ENCODE measurements around the gene PTGS1.
"Not testable (repeated sequence)": the region's sequence is repeated elsewhere in the genome, so short reads cannot be mapped to it uniquely, and the experiment has no call there.

DNA sequence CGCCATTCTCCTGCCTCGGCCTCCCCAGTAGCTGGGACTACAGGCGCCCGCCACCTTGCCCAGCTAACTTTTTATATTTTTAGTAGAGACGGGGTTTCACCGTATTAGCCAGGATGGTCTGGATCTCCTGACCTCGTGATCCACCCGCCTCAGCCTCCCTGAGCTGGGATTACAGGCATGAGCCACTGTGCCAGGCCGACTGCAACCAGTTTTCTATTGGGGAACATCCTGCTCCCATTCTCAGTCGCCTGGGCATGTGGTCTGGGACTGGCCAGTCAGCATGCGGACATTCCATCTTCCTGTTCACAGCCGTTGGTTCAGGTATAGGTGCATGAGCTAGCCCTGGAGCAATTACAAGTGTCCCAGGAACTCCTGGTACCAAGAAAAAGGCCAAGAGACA lies 7.7 kb upstream of the PTGS1 start:
- TF ChIP-seq, protein P1, sequence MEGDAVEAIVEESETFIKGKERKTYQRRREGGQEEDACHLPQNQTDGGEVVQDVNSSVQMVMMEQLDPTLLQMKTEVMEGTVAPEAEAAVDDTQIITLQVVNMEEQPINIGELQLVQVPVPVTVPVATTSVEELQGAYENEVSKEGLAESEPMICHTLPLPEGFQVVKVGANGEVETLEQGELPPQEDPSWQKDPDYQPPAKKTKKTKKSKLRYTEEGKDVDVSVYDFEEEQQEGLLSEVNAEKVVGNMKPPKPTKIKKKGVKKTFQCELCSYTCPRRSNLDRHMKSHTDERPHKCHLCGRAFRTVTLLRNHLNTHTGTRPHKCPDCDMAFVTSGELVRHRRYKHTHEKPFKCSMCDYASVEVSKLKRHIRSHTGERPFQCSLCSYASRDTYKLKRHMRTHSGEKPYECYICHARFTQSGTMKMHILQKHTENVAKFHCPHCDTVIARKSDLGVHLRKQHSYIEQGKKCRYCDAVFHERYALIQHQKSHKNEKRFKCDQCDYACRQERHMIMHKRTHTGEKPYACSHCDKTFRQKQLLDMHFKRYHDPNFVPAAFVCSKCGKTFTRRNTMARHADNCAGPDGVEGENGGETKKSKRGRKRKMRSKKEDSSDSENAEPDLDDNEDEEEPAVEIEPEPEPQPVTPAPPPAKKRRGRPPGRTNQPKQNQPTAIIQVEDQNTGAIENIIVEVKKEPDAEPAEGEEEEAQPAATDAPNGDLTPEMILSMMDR (IDR thresholded peaks at IDR 0.05): not testable (repeated sequence)
- TF ChIP-seq POLR2AphosphoS5 (IDR thresholded peaks at IDR 0.05; ENCODE audit: low read depth, low read length); EZH2phosphoT487 (IDR thresholded peaks at IDR 0.05; ENCODE audit: borderline replicate concordance, low read depth); SIN3A (IDR thresholded peaks at IDR 0.05; ENCODE audit: borderline replicate concordance, low read depth, low read length): not testable (repeated sequence)
- TF ChIP-seq, protein P2, sequence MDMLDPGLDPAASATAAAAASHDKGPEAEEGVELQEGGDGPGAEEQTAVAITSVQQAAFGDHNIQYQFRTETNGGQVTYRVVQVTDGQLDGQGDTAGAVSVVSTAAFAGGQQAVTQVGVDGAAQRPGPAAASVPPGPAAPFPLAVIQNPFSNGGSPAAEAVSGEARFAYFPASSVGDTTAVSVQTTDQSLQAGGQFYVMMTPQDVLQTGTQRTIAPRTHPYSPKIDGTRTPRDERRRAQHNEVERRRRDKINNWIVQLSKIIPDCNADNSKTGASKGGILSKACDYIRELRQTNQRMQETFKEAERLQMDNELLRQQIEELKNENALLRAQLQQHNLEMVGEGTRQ (IDR thresholded peaks at IDR 0.05; ENCODE audit: borderline replicate concordance, low read depth, low read length): not testable (repeated sequence)
